CD4-positive, alpha-beta T cell (primary cell): ENCODE data around the gene TIMM44. TPM values are rescaled to one million over a fixed set of nuclear protein-coding genes. Genes with fewer than 3 reads are reported as not detected.

Experiments used
- ATAC-seq: fragments of 200-7000 bp; cut with Tn5 transposase; one replicate; pipeline ENCODE4 v1.10.0; 2022; ENCODE audit warnings: mild to moderate bottlenecking; ENCODE audit not compliant: poor library complexity
- CTCF ChIA-PET: fragments of 350-600 bp; sonication (Branson Sonifier 250); formaldehyde crosslinking; loops from one replicate; lab custom pipeline; 2021; ENCODE audit warnings: antibody characterized with exemption, inconsistent platforms; lab: Charles Lee
- POLR2A ChIA-PET: fragments of 350-600 bp; sonication (Branson Sonifier 250); formaldehyde crosslinking; loops from one replicate; lab custom pipeline; 2021; ENCODE audit warnings: antibody characterized with exemption, inconsistent platforms; lab: Charles Lee
- DNase-seq, 14 experiments: peaks; one replicate each; pipeline ENCODE4 v3.0.0-alpha.2; 2013 to 2020; ENCODE audit warnings: mixed read lengths in 2 of 14
- H3K27ac ChIP-seq, 2 donors: one replicate each; pipeline versions ENCODE4 v1.5.1 to v1.7.0; 2013; ENCODE audit warnings: low read length in 2 of 2, low read depth in 1 of 2, mild to moderate bottlenecking in 1 of 2
- H3K27me3 ChIP-seq, 2 experiments: 1 replicate in 1 of 2; 2 replicates in 1 of 2; pipeline versions ENCODE4 v1.6.1 to v1.7.0; 2013; ENCODE audit warnings: low read length in 2 of 2, control low read depth in 1 of 2, mild to moderate bottlenecking in 1 of 2, moderate library complexity in 1 of 2; ENCODE audit not compliant: insufficient read depth in 2 of 2, control insufficient read depth in 1 of 2
- H3K36me3 ChIP-seq: one replicate; pipeline ENCODE4 v1.6.1; 2013; ENCODE audit warnings: low read length, control low read depth; ENCODE audit not compliant: insufficient read depth
- H3K4me1 ChIP-seq: one replicate; pipeline ENCODE4 v1.6.1; 2013; ENCODE audit warnings: low read length, control low read depth; ENCODE audit not compliant: insufficient read depth
- H3K4me3 ChIP-seq: one replicate; pipeline ENCODE4 v1.5.1; 2013; ENCODE audit warnings: mild to moderate bottlenecking, low read length, moderate library complexity
- H3K9me3 ChIP-seq, 2 experiments: 1 replicate in 1 of 2; 2 replicates in 1 of 2; pipeline versions ENCODE4 v1.6.1 to v1.7.0; 2013; ENCODE audit warnings: low read length in 2 of 2, mild to moderate bottlenecking in 2 of 2, control low read depth in 1 of 2, moderate library complexity in 1 of 2; ENCODE audit not compliant: control insufficient read depth in 1 of 2, insufficient read depth in 1 of 2
- H3K27ac Mint-ChIP-seq: one replicate; pipeline ENCODE4 v1.8.0; 2020; ENCODE audit warnings: mixed read lengths
- H3K27me3 Mint-ChIP-seq: one replicate; pipeline ENCODE4 v1.8.0; 2021; ENCODE audit warnings: mixed read lengths
- H3K36me3 Mint-ChIP-seq: one replicate; pipeline ENCODE4 v1.8.0; 2021; ENCODE audit warnings: low read depth, mixed read lengths
- H3K4me1 Mint-ChIP-seq: one replicate; pipeline ENCODE4 v1.8.0; 2021; ENCODE audit warnings: low read depth, mixed read lengths
- H3K4me3 Mint-ChIP-seq: one replicate; pipeline ENCODE4 v1.8.0; 2020; ENCODE audit warnings: mild to moderate bottlenecking, mixed read lengths
- H3K9me3 Mint-ChIP-seq: one replicate; pipeline ENCODE4 v1.8.0; 2020; ENCODE audit warnings: mixed read lengths
- CTCF ChIP-seq: fragments of 200-600 bp; IDR thresholded peaks from one replicate; pipeline ENCODE4 v1.8.0; 2022; ENCODE audit warnings: antibody characterized with exemption, mild to moderate bottlenecking
- intact Hi-C, 2 experiments: fragments of 100-400 bp; cut with DNase I in 1 of 2; cut with micrococcal nuclease in 1 of 2; formaldehyde crosslinking; loops; one replicate each; pipeline versions ENCODE4 v1.15.1 to v1.9.0; 2023 to 2025; cut with DNase I, micrococcal nuclease
- total RNA-seq, 174 experiments: library from RNA in 2 of 174; stranded (reverse) in 2 of 174; gene quantifications; one replicate each; pipeline ENCODE4 v1.2.3 and lab custom pipeline; 2021 to 2026

Gene TIMM44
- total RNA-seq, 2 experiments from 2014 or later: 83.9 to 85.0 TPM

- TF ChIP-seq CTCF: no peak
- H3K4me1 ChIP-seq: peaks cover 5% of the 10 kb centered on the region
- ATAC-seq (no peak), DNase-seq (no peak)
- peaks cover 70% of the 10 kb centered on the region for H3K36me3 ChIP-seq
- Mint-ChIP-seq H3K4me1 (peaks cover 6% of the 10 kb centered on the region), H3K27ac (no peak overlapping the region), H3K27me3 (no peaks in the 10 kb centered on the region), H3K9me3 (no peaks in the 10 kb centered on the region), H3K36me3 (peaks cover 58% of the 10 kb centered on the region), H3K4me3 (no peak overlapping the region)
- H3K9me3 ChIP-seq: no peaks in the 10 kb centered on the region
- no peak overlapping the region for H3K4me3 ChIP-seq
- intact Hi-C loops: no loop called here
- H3K27me3 ChIP-seq: no peaks in the 10 kb centered on the region
- CTCF ChIA-PET: no interaction called here
- POLR2A ChIA-PET: no interaction called here
- H3K27ac ChIP-seq: no peak overlapping the region
Observed at GRCh38 chr19:7932930-7933300, 10.6 kb downstream of the TIMM44 start.

- intact Hi-C loops: no loop called here
- Histone ChIP-seq H3K4me1 (peaks cover 5% of the 10 kb centered on the region), H3K36me3 (peaks cover 65% of the 10 kb centered on the region), H3K27me3 (no peaks in the 10 kb centered on the region), H3K4me3 (no peak overlapping the region), H3K9me3 (no peaks in the 10 kb centered on the region), H3K27ac (no peak overlapping the region)
- no peak overlapping the region for H3K4me3 Mint-ChIP-seq
- peaks cover 53% of the 10 kb centered on the region for H3K36me3 Mint-ChIP-seq
- ATAC-seq (no peak), DNase-seq (no peak)
- TF ChIP-seq CTCF: no peak
- no peaks in the 10 kb centered on the region for H3K27me3 Mint-ChIP-seq
- CTCF ChIA-PET: no interaction called here
- peaks cover 6% of the 10 kb centered on the region for H3K4me1 Mint-ChIP-seq
- H3K9me3 Mint-ChIP-seq: no peaks in the 10 kb centered on the region
- H3K27ac Mint-ChIP-seq: no peak overlapping the region
- POLR2A ChIA-PET: interaction anchor here (1.2 kb wide), 1 partner anchor 12 kb away, joined by 3 read pairs; no protein-coding TSS in a partner anchor
Observed at GRCh38 chr19:7932276-7932929, 11.1 kb downstream of the TIMM44 start.

- CTCF ChIA-PET: interaction anchor here (4.6 kb wide), 1 partner anchor 12 kb away, joined by 36 read pairs; the partner anchor contains the start of gene TIMM44
- H3K27me3 Mint-ChIP-seq: no peaks in the 10 kb centered on the region
- H3K36me3 ChIP-seq: peaks cover 64% of the 10 kb centered on the region
Observed at GRCh38 chr19:7931221-7932061, 12.0 kb downstream of the TIMM44 start.

More at GRCh38 chr19:7931221-7932061, 12.0 kb downstream of the TIMM44 start:
- no peak overlapping the region for H3K27ac Mint-ChIP-seq
- Histone ChIP-seq H3K4me1 (peaks cover 8% of the 10 kb centered on the region), H3K27me3 (no peaks in the 10 kb centered on the region), H3K27ac (no peak overlapping the region), H3K4me3 (no peak overlapping the region), H3K9me3 (no peaks in the 10 kb centered on the region)
- intact Hi-C loops: no loop called here
- no peak for TF ChIP-seq CTCF
- H3K36me3 Mint-ChIP-seq: peaks cover 47% of the 10 kb centered on the region
- no peak overlapping the region for H3K4me3 Mint-ChIP-seq
- H3K9me3 Mint-ChIP-seq: no peaks in the 10 kb centered on the region
- ATAC-seq (no peak), DNase-seq (no peak)
- POLR2A ChIA-PET: interaction anchor here (1.2 kb wide), 2 partner anchors 11 to 13 kb away, joined by 3 read pairs; no protein-coding TSS in a partner anchor
- peaks cover 6% of the 10 kb centered on the region for H3K4me1 Mint-ChIP-seq
